GM18511 (cell line): ENCODE data around the gene PIP4K2A.
"Not testable (repeated sequence)": the region's sequence is repeated elsewhere in the genome, so short reads cannot be mapped to it uniquely, and the experiment has no call there.

Experiments used
- ATAC-seq: cut with Tn5 transposase; IDR thresholded peaks from one replicate; pipeline ENCODE4 v1.9.1; 2021; ENCODE audit warnings: mild to moderate bottlenecking, moderate library complexity; ENCODE audit not compliant: unreplicated experiment

Gene PIP4K2A

DNA sequence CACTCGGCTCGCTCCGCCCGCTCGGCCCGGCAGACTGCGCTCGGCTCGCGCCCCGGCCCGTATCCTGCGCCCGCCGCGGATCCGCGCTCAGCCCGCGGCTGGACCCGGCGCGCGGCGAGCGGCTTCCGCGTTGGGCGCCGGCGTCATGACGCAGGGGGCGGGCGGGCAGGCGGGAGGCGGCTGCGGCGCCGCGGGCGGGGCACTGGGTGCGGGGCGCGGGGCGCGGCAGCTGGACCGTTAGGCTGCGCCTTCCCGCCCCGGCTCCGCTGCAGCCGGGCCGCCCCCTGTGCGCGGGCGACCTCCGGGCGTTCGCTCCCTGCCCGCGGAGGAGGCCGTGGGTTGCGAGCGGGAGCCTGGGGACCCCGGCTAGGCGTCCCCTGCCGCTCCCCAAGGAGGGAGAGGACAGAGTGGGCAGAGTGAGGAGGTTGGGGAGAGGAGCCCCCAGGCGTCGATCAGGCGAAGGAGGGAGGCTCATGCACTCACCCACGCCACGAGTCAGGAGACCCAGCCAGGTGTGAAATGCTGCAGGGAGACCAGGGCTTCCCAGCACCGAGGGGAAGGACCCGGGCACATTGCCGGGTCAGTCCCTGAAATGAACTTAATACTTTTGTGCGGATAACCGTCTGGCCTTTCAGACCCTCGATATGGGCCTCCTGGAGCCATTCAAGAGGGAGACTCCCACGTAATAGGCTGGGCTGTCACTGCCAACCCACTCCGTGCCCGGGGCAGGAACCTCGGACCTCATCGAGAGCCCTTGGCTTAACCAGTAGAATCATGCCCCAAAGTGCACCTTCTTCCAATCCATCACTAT lies at the start of gene PIP4K2A:
Gene PIP4K2A (minus strand): TSS at position 100 of the 811 bp plus-strand sequence. CDS start 252 bp downstream, outside the sequence.
- ATAC-seq: peak; percentile 83

DNA sequence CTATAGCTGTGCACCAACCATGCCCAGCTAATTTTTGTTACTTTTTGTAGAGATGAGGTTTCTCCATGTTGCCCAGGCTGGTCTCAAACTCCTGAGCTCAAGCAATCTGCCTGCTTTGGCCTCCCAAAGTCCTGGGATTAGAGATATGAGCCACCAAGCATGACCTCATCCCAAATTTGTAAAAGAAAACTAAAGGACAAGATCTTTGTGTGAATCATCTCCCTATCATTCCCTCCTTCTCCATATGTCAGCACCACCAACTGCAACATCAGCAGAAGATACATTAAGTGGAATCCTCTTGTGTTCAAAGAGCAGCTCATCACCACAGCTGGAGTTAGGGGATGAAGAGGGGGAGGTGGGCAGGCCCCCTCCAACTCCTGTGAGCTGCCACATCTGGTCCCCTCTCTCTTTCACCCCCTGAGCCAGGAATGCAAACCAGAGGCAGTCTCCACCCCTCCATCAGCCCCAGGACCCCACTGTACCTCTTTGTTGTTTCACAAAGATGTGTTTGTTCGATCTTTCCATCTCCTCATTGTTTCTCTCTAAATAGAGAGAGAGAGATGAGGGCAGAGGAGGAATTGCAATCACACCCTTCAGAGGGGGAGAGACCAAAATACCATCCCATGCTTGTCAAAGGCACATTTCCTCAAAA lies 47.3 kb upstream of the PIP4K2A start:
- no peak for ATAC-seq

DNA sequence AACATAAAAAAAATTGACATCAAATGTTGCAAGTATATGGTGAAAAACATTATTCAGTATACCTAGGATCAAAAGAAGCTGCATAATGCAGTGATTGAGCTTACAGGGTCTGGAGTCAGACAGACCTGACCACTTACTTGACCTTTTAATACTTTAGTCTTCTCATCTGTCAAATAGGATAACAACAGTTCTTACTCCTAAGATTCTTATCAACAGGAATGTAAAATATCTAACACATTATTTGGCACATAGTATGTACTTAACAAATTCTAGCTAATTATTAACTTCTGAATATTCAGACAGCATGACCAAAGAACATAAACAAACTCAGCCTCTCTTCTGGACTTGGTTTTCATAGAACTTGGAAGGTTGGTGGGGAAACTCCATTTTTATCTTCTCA lies 45.6 kb upstream of the PIP4K2A start:
- ATAC-seq: no peak

DNA sequence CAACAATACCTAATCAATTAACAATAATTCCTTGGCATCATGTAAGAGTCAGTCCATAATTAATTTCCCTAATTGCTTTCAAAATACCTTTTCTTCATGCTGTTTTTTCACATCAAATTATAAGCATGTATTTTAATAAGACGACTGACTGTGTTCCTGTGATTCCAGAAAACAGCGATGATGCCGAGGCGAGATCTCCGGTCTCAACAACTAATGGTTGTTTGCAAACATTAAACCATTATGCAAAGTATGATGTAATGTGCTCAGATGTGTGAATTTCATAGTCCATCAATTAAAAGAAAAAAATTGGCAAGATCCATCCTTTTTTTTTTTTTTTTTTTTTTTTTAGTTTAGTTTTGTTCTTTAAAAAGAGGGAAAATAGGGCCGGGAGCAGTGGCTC lies 44.5 kb upstream of the PIP4K2A start:
- ATAC-seq: no peak

DNA sequence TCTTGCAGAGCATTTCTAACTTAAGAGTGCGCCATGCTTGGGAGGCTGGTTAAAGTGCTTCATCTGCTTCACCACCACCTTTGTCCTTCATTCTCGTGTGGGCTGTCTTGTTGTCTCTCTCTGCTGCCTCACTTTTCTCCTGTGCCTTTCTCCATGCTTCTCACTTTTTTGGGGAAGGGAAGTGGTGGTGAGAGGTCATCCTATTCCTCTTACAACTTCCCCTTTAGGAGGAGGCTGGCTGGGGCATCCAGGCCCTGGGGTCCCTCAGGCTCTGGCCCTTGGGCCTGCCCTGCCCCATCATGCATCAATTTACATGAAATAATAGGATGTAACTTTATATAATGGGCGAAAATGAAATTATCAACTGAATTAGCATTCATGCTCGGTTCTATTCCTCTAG lies 39.9 kb upstream of the PIP4K2A start:
- ATAC-seq: no peak

DNA sequence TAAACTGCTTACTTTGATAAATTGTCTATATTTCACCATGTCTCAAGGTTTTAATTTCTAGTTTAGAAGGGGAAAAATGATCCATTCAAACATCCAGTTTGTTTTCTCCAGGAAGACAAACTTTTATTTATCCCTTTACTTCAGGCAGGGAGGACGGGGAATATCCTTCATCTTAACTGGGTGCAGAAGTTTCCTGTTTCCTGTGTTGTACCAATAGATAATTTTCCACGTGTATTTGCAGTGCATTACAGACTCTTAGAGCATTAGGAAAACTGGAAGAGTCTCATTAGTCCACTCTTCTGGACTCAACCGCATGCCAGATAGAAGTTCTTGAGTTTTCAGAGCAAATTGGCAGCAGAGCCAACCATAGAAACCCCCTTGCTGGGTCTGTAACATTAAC lies 39.4 kb upstream of the PIP4K2A start:
- ATAC-seq: no peak

DNA sequence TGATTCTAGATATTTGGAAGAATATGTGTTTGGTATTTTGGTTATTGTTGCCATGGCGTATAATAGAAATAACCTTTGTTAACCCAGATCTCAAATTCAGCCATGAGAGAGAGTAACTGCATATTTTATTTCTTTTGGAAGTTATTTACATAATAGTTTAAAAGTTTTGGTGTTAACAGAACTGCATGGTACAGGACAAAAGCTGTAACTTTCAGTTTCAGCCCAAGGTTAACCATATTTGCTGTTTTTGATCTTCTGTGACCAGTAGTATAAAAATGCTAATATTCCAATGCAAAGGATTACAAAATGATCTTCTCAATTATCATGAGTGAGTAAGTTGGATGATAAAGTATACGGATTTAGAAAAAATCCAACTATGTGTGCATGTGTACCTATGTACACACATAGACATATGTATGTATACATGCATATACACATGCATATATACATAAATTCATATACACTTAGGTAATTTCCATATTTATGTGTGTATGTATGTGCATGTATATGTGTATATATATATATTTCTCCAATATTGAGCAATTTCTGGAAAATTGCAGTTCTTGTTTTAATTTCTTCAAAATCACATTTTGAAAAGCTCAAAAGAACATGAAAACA lies 38.0 kb upstream of the PIP4K2A start:
- ATAC-seq: peak; percentile 72

DNA sequence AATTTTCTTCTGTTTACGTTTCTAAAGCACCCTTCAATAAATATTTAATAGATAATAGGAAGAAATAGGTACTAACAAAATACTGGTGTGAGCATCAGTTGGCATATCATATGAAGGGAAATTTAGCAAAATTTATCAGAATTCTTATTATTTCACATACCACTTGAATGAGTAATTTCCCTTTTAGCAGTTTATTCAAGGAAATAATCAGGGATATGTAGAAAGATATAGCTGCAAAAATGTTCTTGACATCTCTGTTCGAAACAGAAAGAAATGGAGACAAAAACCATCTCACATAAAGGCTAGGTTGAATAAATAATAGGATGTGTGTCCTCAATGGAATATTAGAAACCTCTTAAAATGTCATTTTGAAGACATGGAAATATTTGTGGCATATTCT lies 35.8 kb upstream of the PIP4K2A start:
- ATAC-seq: no peak

DNA sequence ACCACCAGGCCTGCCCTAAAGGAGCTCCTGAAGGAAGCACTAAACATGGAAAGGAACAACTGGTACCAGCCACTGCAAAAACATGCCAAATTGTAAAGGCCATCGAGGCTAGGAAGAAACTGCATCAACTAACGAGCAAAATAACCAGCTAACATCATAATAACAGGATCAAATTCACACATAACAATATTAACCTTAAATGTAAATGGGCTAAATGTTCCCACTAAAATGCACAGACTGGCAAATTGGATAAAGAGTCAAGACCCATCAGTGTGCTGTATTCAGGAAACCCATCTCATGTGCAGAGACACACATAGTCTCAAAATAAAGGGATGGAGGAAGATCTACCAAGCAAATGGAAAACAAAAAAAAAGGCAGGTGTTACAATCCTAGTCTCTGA lies 30.5 kb upstream of the PIP4K2A start:
- not testable (repeated sequence) for ATAC-seq

DNA sequence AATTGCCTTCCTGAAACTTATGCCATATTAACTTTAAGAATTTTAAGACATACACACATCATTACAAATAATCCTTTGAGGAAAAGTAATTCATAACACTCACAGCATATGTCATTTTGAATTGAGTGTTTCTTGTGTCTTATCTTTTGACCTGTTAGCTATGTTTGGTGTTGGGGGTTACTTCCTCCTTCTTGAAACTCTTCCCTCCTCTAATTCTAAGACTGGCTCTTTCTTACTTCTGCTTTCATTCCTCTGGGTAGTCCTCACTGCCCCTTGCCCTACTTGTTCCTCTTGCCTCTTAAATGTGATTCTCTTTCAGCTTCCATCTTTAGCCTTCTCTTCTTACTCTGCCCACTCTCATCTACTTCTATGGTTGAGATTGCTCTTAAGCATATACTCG lies 28.3 kb upstream of the PIP4K2A start:
- ATAC-seq: peak; percentile 100

DNA sequence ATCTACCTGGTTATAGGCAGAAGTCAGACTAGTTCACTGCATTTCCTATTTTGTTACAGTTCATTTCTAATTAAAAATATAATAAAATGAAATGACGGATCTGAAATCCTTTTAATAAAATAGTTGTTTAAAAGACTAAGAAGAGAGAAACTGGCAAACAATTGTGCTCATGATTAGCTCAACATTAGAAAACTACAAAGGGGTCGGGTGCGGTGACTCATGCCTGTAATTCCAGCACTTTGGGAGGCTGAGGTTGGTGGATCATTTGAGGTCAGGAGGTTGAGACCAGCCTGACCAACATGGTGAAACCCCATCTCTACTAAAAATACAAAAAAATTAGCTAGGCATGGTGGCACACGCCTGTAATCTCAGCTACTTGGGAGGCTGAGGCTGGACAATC lies 27.3 kb upstream of the PIP4K2A start:
- ATAC-seq: not testable (repeated sequence)

DNA sequence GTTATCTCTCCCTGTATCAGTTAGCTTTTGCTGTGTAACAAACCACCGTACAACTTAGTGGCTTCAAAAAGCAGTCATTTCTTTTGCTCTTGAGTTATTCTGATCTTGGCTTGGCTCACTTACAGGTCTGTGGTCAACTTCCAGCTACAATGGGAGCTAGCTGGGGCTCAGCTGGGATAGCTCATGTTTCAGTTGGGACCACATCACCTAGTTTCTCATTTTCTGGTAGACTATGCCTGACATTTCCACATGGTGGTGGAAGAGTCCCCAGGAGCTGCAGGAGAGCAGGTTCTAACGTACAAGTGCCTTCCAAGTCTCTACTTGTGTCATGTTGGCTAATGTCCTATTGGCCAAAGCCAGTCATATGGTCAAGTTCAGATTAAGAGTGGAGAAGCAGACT lies 25.8 kb upstream of the PIP4K2A start:
- ATAC-seq: no peak

DNA sequence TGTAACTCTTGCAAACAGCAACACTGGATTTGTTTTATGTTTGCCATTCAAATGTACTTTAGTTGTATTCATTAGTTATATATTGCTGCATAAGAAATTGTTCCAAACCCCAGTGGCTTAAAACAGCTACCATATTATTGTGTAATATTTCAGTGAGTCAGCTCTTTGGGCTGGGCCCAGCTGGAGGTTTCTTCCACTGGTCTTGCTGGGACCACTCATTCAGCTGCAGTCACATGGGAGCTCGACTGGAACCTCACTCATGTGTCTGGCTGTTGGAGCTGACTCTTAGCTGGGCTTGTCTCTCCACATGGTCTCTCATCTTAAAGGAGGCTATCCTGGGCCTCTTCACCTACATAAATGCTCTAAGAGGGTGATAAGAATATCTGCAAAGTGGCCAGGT lies 23.2 kb upstream of the PIP4K2A start:
- ATAC-seq: no peak

DNA sequence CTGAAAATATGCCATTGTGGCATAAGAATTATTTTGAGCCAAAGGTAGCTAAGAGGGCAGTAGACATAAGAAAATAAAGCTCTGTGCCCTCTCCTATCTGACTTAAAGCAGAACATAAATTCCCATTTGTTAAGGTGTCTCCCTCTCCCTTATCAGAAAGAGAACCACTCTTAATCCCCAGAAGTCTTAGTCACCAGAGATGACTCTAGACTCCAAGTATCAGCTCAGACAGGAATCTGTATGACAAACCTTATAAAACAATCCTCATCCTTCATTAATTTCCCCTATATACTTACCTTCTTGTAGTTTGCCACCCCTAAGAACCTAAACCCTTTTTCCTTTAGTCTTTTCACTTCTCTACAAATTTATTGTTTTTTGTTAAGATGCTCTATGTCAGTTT lies 21.8 kb upstream of the PIP4K2A start:
- ATAC-seq: no peak

DNA sequence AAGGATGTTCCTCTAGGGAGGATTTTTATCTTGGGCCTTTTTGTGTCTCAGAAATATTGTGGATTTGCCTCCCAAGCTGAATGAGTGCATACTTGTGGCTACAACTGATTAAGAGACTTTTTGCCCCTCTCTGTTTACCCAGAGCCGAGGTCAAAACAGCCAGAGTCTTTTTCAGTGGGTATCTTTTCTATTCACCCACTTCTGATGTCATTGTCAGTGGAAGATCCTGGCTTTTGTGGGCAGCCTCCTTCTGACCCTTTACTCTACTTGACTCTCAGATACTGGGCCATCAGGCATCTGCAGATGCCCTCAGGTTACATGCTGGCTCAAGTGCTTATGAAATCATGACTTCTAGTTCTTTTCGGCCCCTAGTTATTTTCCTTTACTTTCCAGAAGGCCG lies 19.6 kb upstream of the PIP4K2A start:
- ATAC-seq: no peak

DNA sequence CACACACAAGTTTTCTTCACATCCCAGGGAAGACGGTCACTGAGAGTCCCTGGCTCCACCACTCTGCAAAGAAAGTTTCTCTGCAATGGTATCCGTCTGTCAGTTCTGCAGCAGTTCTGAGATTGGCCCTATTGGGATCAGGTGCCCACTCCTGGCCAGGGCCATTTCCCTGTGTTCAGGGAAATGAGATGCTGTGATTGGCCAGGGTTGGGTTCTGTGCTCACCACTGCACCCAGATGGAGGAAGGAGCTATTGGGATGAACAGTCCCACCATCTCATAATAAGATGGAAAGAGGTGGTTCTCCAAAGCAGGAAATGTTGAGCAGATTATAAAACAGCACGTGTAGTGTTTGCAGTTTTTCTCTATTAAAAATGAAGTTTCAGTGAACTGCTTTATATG lies 13.3 kb upstream of the PIP4K2A start:
- ATAC-seq: no peak

DNA sequence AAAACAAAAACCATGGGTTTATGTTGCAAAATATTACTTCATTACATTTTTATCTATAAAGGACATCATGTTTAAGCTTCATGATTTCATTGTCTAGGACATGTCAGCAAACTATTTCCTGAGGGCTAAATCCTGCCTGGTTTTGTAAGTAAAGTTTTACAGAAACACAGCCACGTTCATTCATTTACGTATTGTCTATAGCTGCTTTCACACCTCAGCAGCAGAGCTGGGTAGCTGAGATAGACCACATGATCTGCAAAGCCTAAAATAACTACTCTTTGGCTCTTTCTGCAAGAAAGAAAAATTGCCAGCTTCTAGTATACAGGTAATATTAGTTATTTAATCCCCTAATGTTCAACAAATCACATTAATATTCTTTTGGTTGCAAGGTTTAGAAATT lies 12.7 kb upstream of the PIP4K2A start:
- no peak for ATAC-seq

DNA sequence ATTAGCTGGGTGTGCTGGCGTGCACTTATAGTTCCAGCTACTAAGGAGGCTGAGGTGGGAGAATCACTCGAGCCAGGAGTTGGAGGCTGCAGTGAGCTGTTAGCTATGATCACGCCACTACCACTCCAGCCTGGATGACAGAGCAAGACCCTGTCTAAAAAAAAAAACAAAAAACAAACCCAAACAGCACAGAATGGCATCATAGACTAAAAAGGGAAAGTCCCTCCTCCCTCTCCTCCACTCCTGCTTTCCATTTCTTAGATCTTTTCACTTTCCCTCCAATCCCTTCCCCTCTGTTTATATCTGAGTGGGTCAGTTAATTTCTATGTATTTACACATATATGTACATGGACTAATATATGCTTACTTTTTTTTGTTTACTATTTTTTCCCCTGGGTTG lies 10.4 kb upstream of the PIP4K2A start:
- no peak for ATAC-seq

DNA sequence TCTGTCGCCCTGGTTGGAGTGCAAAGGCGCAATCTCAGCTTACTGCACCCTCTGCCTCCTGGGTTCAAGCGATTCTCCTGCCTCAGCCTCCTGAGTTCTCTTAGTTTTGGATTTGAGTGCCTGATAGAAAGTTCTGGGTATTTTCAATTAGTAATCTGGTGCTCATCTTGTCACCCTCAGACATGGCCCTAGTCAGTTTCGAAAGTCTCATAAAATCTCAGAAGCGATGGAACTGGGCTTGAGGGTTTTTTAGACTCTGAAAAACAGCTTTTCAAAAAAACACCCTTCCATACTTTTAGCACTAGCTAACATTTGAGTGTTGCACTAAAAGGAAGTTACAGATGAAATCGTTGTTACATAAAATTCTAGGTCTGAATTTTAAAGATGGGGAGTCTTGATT lies 9.4 kb upstream of the PIP4K2A start:
- ATAC-seq: peak; percentile 59

DNA sequence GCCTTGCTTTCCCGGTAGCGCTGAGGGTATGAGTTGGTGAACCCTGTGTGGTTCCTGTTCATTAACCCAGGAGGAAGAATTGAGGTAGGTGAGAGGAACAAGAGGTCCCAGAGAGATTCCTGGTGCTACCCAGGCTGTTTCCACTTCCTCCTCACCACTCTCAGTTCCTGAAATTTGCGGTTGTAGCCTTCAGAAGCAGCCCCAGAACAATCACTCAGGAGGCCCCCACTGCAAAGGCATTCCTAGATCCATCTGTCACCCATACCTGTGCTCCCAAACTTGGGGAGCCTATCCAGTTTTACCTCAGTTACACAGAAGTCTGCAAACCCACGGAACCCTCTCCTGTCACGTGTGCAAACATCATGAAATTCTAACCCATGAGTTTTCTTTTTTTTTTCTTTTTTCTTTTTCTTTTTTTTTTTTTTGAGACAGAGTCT lies 9.0 kb upstream of the PIP4K2A start:
- peak; percentile 84 for ATAC-seq

DNA sequence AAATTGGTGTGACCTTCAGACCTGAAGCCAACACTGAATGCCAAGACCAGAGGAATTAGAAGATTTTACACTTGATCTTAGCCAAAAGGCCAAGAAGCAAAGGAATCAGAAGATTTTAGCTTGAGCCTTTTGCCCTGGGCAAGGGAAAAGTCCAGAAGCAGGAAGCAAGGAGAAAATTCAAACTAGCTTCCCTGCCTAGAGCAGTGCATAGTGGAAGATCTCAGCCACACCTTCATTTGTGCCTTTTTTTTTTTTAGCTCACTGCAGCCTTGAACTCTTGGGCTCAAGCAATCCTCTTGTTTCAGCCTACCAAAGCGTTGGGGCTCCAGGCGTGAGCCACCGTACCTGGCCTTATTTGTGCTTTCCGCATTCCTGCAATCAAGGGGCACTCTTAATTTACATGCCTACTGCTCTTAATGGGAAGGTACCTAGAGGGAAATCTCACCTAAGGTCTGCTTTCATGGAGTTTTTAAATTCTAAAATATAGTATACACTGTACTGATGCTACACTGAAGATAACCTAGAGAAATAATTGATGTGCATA lies 8.3 kb upstream of the PIP4K2A start:
- no peak for ATAC-seq

DNA sequence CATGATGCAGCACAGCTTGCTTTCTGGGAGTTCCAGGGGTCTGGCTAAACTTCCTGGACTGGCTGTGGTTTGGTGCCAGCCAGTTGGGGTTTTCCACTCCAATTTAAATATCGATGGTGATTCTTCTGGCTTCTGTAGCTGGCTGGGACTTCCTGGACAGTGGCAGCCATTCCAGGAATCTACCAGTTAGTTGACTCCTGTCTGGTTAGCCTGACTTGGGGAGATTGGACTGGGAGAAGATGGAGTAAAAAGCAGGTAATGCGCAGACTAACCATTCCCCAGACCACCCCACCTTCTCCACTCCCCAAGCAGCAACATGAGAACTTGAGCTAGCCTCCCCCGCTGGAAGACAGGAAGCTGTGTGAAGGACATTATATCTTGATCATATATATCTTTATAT lies 6.3 kb upstream of the PIP4K2A start:
- no peak for ATAC-seq
